Chondrocyte (in vitro differentiated cells): Measurements from ENCODE around the gene PRKCA. TPM values are rescaled to one million over a fixed set of nuclear protein-coding genes. Genes with fewer than 3 reads are reported as not detected.
"Not testable (repeated sequence)": the region's sequence is repeated elsewhere in the genome, so short reads cannot be mapped to it uniquely, and the experiment has no call there.

ENCODE experiments used
- DNase-seq: peaks from one replicate; pipeline ENCODE4 v3.0.0; 2021; ENCODE audit warnings: mixed read lengths, low spot score
- H3K27ac Mint-ChIP-seq: one replicate; pipeline ENCODE4 v1.8.0; 2021; ENCODE audit warnings: mild to moderate bottlenecking, moderate library complexity, mixed read lengths; ENCODE audit not compliant: unreplicated experiment
- H3K27me3 Mint-ChIP-seq: 2 replicates; pipeline ENCODE4 v1.8.0; 2021; ENCODE audit warnings: low read depth, mixed read lengths
- H3K36me3 Mint-ChIP-seq: 2 replicates; pipeline ENCODE4 v1.8.0; 2021; ENCODE audit warnings: low read depth, mixed read lengths
- H3K4me1 Mint-ChIP-seq: 2 replicates; pipeline ENCODE4 v1.8.0; 2021; ENCODE audit warnings: low read depth, mild to moderate bottlenecking, mixed read lengths
- H3K4me3 Mint-ChIP-seq: one replicate; pipeline ENCODE4 v1.8.0; 2021; ENCODE audit warnings: mild to moderate bottlenecking, moderate library complexity, mixed read lengths; ENCODE audit not compliant: unreplicated experiment
- H3K9me3 Mint-ChIP-seq: 2 replicates; pipeline ENCODE4 v1.8.0; 2021; ENCODE audit warnings: low read depth, mixed read lengths
- total RNA-seq: library from RNA; stranded (reverse); gene quantifications from 3 replicates; pipeline ENCODE4 v1.2.1, GENCODE V29; 2021
- TF ChIP-seq, protein P1 (sequence below): fragments of 200-600 bp; sonication (generic); IDR thresholded peaks from 2 replicates; pipeline ENCODE4 v1.5.0; 2021; ENCODE audit warnings: antibody characterized with exemption, mild to moderate bottlenecking, moderate library complexity

The PRKCA gene
- total RNA-seq, 1 donor from 2014 or later = 51.5 TPM

- Mint-ChIP-seq H3K36me3 (peaks cover 1% of the 10 kb centered on the region), H3K4me3 (no peak overlapping the region), H3K4me1 (peaks cover 43% of the 10 kb centered on the region), H3K27me3 (no peaks in the 10 kb centered on the region), H3K9me3 (no peaks in the 10 kb centered on the region), H3K27ac (no peak overlapping the region)
- DNase-seq = no peak
- TF ChIP-seq, protein P1, sequence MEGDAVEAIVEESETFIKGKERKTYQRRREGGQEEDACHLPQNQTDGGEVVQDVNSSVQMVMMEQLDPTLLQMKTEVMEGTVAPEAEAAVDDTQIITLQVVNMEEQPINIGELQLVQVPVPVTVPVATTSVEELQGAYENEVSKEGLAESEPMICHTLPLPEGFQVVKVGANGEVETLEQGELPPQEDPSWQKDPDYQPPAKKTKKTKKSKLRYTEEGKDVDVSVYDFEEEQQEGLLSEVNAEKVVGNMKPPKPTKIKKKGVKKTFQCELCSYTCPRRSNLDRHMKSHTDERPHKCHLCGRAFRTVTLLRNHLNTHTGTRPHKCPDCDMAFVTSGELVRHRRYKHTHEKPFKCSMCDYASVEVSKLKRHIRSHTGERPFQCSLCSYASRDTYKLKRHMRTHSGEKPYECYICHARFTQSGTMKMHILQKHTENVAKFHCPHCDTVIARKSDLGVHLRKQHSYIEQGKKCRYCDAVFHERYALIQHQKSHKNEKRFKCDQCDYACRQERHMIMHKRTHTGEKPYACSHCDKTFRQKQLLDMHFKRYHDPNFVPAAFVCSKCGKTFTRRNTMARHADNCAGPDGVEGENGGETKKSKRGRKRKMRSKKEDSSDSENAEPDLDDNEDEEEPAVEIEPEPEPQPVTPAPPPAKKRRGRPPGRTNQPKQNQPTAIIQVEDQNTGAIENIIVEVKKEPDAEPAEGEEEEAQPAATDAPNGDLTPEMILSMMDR = no peak
Observed at GRCh38 chr17:66343531-66344078, 41.2 kb downstream of the PRKCA start.

GRCh38 chr17:66344473-66344872 lies 42.1 kb downstream of the PRKCA start:
- no peak overlapping the region for H3K27ac Mint-ChIP-seq
- DNase-seq = no peak
- H3K4me3 Mint-ChIP-seq = no peak overlapping the region
- H3K4me1 Mint-ChIP-seq = peaks cover 43% of the 10 kb centered on the region
- peaks cover 1% of the 10 kb centered on the region for H3K36me3 Mint-ChIP-seq
- H3K9me3 Mint-ChIP-seq = no peaks in the 10 kb centered on the region
- TF ChIP-seq, protein P1 = no peak
- H3K27me3 Mint-ChIP-seq = no peaks in the 10 kb centered on the region

- TF ChIP-seq, protein P1 = no peak
- Mint-ChIP-seq H3K9me3 (no peaks in the 10 kb centered on the region), H3K27me3 (no peaks in the 10 kb centered on the region), H3K4me3 (no peak overlapping the region), H3K36me3 (peaks cover 1% of the 10 kb centered on the region), H3K4me1 (peaks cover 39% of the 10 kb centered on the region), H3K27ac (peak overlapping the region; percentile 60)
- no peak for DNase-seq
Observed at GRCh38 chr17:66345264-66345663, 42.9 kb downstream of the PRKCA start.

- DNase-seq, H3K4me3 Mint-ChIP-seq, H3K36me3 Mint-ChIP-seq, H3K27ac Mint-ChIP-seq, H3K9me3 Mint-ChIP-seq, H3K27me3 Mint-ChIP-seq: not testable (repeated sequence)
- peaks cover 39% of the 10 kb centered on the region for H3K4me1 Mint-ChIP-seq
Observed at GRCh38 chr17:66345949-66346638, 43.7 kb downstream of the PRKCA start.

- Mint-ChIP-seq H3K9me3 (no peaks in the 10 kb centered on the region), H3K27me3 (no peaks in the 10 kb centered on the region), H3K36me3 (no peaks in the 10 kb centered on the region), H3K27ac (peak overlapping the region; percentile 62), H3K4me3 (no peak overlapping the region), H3K4me1 (peaks cover 46% of the 10 kb centered on the region)
- DNase-seq = no peak
- TF ChIP-seq, protein P1 = no peak
Observed at GRCh38 chr17:66347661-66348514, 45.5 kb downstream of the PRKCA start.
